GM18526 (cell line): ENCODE measurements around the gene KRTAP20-2.

ENCODE experiments used
- POLR2A ChIP-seq: IDR thresholded peaks from 3 replicates; pipeline ENCODE4 v1.6.1; 2011; ENCODE audit not compliant: insufficient read length; ENCODE audit errors: extremely low read depth

The KRTAP20-2 gene

DNA sequence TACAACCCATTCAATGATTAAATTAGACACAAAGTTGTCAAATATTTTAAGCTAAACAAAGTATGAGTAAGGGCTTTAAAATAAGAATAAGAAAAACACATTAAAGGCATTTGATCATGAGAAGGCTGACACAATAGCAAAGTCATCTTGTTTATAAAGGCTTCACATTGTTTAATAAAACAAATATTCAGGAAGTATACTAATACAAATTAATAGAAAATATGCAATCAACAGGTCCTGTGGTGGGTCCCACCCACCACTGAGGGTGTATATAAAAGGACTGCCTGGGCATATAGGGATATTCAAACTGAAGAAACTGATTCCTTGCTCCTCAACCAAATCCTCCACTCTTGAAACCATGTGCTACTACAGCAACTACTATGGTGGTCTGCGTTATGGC lies at the start of gene KRTAP20-2:
TSS of gene KRTAP20-2 (plus strand) at position 301 of the 400 bp plus-strand sequence. CDS start at position 359, 58 bp downstream.
- TF ChIP-seq POLR2A = no peak

DNA sequence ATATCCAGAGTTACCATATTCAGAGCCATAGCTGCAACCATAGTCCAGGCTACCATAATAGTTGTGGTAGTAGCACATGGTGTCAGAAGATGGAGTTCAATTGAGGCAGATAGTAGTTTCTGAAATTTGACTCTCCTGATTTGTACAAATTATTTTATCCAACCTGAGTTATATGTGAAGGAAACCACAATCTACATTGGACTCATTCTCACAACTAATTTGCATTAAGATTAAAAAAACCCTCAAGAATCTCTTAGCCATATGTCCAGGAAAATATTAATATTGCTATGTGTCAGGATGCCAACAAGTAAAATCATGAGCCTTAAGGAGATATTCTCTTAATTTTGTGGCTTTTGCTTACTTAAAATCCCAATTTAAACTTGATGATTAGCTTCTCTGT lies 44.7 kb upstream of the KRTAP20-2 start, which contains the start of gene KRTAP22-2:
TSS of gene KRTAP22-2 (minus strand) at position 101 of the 400 bp plus-strand sequence.
- no peak for TF ChIP-seq POLR2A

DNA sequence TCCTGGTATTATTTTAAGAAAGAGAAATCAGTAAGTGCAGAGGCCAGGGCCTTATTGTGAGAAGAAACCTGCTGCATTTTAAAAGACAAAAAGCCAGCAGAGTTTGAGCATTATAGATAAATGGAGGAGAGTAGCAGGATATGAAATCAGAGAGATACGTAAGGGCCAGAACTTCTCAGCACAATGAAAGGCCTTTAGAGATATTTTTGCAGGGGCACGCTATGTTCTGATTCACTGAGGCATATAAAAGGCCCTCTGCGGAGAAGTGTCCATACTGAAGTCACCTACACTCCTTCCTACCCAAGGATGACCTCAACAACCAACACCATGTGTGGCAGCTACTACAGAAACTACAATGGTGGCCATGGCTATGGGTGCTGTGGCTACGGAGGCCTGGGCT lies 42.9 kb upstream of the KRTAP20-2 start, which contains the start of gene KRTAP6-3:
TSS of gene KRTAP6-3 (plus strand) at position 301 of the 400 bp plus-strand sequence. CDS start at position 307, 6 bp downstream.
- no peak for TF ChIP-seq POLR2A

DNA sequence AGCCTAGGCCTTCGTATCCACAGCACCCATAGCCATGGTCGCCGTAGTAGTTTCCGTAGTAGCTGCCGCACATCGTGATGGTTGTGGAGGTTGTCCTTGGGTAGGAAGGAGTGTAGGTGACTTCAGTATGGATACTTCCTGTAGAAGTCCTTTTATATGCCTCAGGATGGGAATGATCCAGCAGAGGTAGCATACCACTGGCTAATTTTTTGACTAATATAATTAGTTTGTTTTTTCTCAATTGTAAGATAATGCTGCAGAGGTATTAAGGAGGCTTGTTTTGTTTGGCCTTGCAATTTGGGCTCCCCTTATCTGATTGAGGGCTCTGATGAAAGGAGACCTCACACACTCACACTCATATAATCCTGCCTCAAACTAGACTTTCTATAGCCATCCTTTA lies 36.2 kb upstream of the KRTAP20-2 start, which contains the start of gene KRTAP6-2:
TSS of gene KRTAP6-2 (minus strand) at position 101 of the 400 bp plus-strand sequence. CDS start at position 73, 28 bp downstream.
- no peak for TF ChIP-seq POLR2A

DNA sequence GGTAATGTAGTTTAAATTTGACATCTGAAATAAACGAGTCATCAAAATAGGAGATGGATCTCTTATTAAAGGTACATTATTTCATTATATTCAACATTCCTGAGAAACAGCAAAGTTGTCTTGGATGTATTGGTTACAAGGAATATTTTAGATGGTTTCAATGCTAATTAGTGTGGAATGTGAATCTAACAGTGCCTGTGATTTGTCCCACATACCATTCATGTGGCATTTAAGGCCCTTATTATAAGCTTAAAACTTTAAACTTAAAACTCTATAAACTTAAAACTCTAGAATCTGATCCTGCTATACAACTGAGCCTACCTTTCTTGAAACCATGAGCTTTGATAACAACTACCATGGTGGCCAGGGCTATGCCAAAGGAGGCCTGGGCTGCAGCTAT lies 34.2 kb upstream of the KRTAP20-2 start, which contains the start of gene KRTAP22-1:
TSS of gene KRTAP22-1 (plus strand) at position 301 of the 400 bp plus-strand sequence.
- no peak for TF ChIP-seq POLR2A

DNA sequence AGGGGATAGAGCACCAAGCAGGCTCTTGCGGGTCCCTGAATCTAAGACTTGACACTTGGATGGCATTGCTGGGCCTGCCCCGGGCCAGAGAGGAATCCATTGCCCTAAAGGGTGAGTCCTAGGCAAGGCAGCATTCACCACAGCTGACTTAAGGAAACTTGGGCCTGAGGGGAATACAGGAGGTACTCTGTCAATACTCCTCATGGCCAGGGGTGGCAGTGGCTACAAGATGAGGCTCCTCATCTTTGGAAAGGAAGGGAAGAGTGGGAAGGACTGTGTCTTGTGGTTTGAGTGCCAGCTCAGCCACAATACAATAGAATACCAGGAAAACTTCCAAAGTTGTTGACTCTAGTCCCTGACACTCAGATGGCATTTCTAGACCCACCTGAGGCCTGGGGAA lies 29.0 kb upstream of the KRTAP20-2 start:
- TF ChIP-seq POLR2A = no peak

DNA sequence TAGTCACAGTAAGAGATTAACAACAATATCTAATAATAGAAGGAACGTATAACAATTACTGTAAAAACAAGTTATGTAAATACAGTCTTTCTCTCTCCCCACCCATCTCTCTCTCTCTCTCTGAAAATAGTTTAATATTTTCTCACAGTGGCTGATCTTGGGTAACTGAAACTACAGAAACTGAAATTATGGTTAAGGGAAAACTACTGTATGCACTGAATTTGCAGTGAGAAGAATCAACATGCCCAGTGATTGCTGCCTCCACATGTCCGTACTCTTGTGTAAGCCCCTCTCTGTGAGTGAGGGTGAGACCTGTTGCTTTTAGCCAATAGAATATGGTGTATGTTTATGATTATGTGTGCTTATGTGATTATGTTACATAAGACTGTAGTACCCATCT lies 22.9 kb upstream of the KRTAP20-2 start:
- TF ChIP-seq POLR2A = no peak

DNA sequence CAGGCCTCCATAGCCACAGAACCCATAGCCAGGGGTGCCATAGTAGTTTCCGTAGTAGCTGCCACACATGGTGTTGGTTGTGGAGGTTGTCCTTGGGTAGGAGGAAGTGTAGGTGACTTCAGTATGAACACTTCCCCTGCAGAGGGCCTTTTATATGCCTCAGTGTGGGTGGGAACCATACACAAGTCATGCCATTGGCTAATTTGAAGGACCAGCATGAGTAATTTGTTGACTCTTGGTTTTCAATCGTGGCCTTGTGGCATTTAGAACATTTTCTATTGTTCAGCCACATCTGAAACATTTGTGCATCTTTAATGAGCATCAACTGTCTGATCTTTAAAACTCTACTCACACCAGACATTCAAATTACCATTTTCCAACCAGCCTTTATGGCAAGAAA lies 21.2 kb upstream of the KRTAP20-2 start, which contains the start of gene KRTAP6-1:
TSS of gene KRTAP6-1 (minus strand) at position 95 of the 400 bp plus-strand sequence. CDS start at position 69, 26 bp downstream.
- no peak for TF ChIP-seq POLR2A

DNA sequence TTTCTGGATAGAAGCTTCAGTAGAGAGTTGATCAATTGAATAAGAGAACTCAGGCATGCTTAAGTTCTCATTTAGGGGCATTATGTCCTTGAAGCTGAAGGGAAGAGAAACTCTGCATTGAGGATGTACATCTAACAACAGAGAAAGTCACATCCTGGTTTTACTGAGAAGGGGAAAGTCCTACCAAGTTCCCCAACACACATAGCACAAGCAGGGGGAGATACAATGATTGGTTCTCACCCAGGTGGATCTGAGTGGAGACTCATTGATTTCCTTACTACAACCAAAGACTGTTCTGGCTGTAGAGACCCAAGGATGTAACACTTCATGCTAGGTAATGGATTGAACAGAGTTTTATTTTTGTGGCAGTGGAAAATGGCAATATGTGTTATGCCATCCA lies 19.8 kb upstream of the KRTAP20-2 start:
- no peak for TF ChIP-seq POLR2A

DNA sequence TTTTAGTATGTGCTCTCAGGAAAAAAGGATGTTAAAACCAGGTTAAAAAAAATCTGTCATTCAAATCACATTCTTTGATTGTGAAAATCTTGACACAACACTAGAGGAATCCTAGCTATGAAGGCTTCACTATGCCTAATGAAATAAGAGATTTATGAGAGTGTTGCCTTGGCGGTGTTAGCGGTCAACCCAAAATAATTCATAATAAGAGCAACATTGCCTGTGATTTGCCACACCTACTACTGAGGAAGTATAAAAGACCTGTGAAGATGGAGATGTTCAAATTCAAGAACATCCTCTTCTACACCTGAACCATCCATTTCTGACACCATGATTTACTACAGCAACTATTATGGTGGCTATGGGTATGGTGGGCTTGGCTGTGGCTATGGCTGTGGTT lies 18.9 kb upstream of the KRTAP20-2 start, which contains the start of gene KRTAP20-1:
TSS of gene KRTAP20-1 (plus strand) at position 301 of the 400 bp plus-strand sequence. CDS start at position 331, 30 bp downstream.
- no peak for TF ChIP-seq POLR2A

DNA sequence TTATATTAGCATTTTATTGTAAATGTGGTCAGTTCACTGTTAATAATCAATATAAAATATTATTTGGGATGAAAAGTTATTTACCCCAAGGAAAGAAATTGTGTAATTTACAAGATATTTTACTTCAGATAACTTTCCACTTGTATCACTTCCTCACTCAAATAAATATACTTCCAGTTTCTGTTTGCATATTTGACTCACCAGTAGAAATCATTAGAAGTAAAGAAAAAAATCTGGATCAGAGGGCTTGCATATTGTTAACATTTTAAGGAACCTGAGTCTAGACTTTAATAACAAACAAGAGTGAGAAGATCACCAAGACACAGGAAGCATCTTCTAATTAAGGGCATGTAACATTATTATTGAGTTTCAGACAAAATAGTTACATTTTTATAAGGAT lies 14.9 kb upstream of the KRTAP20-2 start:
- no peak for TF ChIP-seq POLR2A

DNA sequence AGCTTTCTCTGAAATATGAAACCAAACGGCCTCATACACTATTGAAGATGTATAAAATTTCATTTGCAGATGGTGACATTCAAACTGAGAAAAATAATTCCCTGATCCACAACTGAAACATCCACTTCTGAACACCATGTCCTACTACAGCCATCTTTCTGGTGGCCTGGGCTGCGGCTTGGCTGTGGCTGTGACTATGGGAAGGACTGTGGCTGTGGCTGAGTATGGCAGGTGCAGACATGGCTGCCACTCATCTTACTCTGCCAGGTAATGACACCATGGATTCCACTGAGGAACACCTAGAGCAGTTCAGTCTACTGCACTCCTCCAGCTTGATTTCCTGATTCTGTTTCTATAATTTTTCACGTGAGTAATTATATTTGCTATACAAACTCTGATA lies 14.5 kb upstream of the KRTAP20-2 start, which contains the start of gene KRTAP20-4:
TSS of gene KRTAP20-4 (plus strand) at position 106 of the 400 bp plus-strand sequence.
- no peak for TF ChIP-seq POLR2A

DNA sequence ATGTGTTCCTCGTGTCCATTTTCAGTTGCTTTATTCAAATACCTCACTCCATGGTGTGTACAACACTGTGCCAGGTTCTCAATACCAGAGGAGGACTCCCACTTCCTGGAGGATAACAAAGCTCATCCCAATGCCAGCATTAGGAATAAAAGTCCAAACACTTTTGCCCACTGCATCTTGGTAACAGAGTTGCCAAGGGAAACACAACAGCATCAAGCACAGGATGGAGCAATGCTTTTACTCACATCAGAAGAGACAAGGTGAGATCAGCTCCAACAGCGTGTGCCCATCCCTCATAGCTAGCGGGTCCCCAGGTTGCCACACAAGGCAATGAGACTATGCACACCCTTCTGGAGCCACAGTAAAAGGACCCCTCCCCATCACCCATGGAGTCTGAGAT lies 11.6 kb upstream of the KRTAP20-2 start:
- TF ChIP-seq POLR2A = no peak

DNA sequence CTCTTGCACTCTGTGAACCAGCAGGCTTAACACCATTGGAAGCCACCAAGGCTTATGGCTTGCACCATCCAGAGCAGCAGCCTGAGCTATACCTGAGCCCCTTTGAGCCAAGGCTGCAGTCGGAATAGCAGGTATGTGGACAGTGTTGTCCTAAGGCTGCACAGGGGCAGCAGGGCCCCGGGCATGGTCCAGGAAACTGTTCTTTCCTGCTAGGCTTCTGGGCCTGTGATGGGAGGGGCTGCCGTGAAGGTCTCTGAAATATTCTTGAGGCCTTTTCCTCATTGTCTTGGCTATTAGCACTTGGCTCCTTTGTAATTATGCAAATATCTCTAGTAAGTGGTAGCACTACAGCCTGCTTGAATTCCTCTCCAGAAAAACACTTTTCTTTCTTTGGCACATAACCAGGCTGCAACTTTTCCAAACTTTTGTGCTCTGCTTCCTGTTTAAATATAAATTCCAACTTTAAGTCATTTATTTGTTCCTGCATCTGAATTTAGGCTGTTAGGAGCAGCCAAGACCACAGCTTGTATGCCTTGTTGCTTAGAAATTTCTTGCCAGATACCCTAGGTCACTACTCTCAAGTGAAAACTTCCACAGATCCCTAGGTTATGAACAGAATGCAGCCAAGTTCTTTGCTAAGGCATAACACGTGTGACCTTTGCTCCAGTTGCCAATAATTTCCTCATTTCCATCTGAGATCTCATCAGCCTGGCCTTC lies 9.4 kb upstream of the KRTAP20-2 start:
- TF ChIP-seq POLR2A = no peak

DNA sequence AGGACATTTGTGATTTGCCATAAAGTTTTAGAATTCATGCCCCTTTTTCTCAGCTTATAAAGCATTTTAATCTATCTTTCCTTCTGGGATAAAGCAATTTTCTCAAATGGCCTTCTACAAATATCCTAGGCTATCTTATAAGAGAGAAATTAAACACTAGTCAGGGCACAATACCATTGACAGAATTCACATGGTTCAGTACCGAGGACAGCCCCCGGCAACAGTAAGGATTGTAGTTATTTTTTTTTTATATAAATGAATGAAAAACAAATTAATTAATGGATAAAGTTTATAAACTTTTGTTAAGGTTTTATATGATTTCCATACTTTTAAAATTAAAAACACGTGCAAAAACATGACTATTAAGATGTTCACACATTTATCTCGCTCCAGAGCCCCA lies 6.9 kb upstream of the KRTAP20-2 start:
- no peak for TF ChIP-seq POLR2A

DNA sequence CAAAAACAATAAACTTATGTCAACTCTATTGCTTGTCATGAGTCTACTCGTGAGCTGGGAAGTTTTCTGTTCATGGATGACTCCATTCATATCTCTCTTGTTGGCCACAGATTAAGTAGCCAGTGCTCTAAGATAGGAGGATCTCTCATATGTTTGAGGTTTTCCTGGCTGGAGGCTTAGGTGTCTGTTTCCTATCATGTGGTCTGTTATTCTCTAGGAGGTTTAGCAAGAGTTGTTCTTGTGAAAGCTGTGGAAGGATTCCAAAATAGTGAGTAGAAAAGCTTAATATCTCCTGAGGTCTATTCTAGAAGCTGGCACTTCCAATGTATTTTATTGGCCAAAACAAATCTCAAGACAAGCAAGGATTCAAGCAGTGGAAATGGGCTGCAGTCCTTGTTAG lies 5.8 kb upstream of the KRTAP20-2 start:
- no peak for TF ChIP-seq POLR2A
